HepG2 (cell line): ENCODE data around the gene TCFL5. TPM values are rescaled to one million over a fixed set of nuclear protein-coding genes. Genes with fewer than 3 reads are reported as not detected.

Experiments used
- BCL6 ChIP-seq: IDR thresholded peaks from 2 replicates; pipeline ENCODE4 v1.6.1; 2016; ENCODE audit warnings: missing genetic modification reagents, missing compliant biosample characterization
- HDAC1 ChIP-seq: sonication (generic); formaldehyde crosslinking; IDR thresholded peaks from 2 replicates; pipeline ENCODE4 v1.5.1; 2020; ENCODE audit warnings: mild to moderate bottlenecking, missing genetic modification reagents
- KDM6A ChIP-seq: IDR thresholded peaks from 2 replicates; pipeline ENCODE4 v1.6.1; 2016; ENCODE audit warnings: low read depth
- NKX3-1 ChIP-seq: sonication (generic); formaldehyde crosslinking; IDR thresholded peaks from 2 replicates; pipeline ENCODE4 v1.5.0; 2020; ENCODE audit warnings: missing genetic modification reagents
- RAD21 ChIP-seq: fragments of 450-650 bp; formaldehyde crosslinking; IDR thresholded peaks from 2 replicates; pipeline ENCODE4 v1.5.0; 2020; ENCODE audit warnings: mild to moderate bottlenecking
- SMC3 ChIP-seq: IDR thresholded peaks from 2 replicates; pipeline ENCODE4 v1.6.1; 2011; ENCODE audit warnings: low read length, improper control_type of control experiment
- SNAPC2 ChIP-seq: sonication (generic); formaldehyde crosslinking; IDR thresholded peaks from 2 replicates; pipeline ENCODE4 v1.8.1; 2022; ENCODE audit warnings: mild to moderate bottlenecking, missing genetic modification reagents
- ZNF329 ChIP-seq: sonication (generic); formaldehyde crosslinking; IDR thresholded peaks from 2 replicates; pipeline ENCODE4 v1.9.0; 2021; ENCODE audit warnings: low read depth, mild to moderate bottlenecking, missing genetic modification reagents
- ZNF709 ChIP-seq: sonication (generic); formaldehyde crosslinking; IDR thresholded peaks from 2 replicates; pipeline ENCODE4 v1.5.0; 2020; ENCODE audit warnings: mild to moderate bottlenecking, missing genetic modification reagents
- ZNF879 ChIP-seq: sonication (generic); formaldehyde crosslinking; IDR thresholded peaks from 2 replicates; pipeline ENCODE4 v1.8.1; 2023; ENCODE audit warnings: missing genetic modification reagents
- polyA plus RNA-seq, 8 experiments: library from polyadenylated mRNA; depleted of rRNA in 3 of 8; stranded (reverse) in 7 of 8; unstranded in 1 of 8; fragments of >200 nt; fragmentation: Illumina TruSeq in 4 of 8; extraction: Trizol in 4 of 8; gene quantifications; 2 replicates each; pipeline versions ENCODE4 v1.2.1 to v1.2.3, GENCODE V29; 2011 to 2016; ENCODE audit warnings: low read depth in 4 of 8, missing spikeins in 1 of 8, mixed read lengths in 1 of 8; ENCODE audit not compliant: insufficient read depth in 1 of 8
- total RNA-seq, 5 experiments: library from RNA; depleted of rRNA; stranded (reverse); fragments of >200 nt; fragmentation: Illumina TruSeq; extraction: Trizol; gene quantifications; 2 replicates each; pipeline ENCODE4 v1.2.3, GENCODE V29; 2016; ENCODE audit warnings: low read depth in 1 of 5
- TF ChIP-seq, protein P1 (sequence below): sonication (generic); formaldehyde crosslinking; IDR thresholded peaks from 2 replicates; pipeline ENCODE4 v1.8.0; 2023; ENCODE audit warnings: mild to moderate bottlenecking, missing genetic modification reagents
- TF ChIP-seq, protein P2 (sequence below): sonication (generic); formaldehyde crosslinking; IDR thresholded peaks from 2 replicates; pipeline ENCODE4 v1.4.0; 2020; ENCODE audit warnings: missing genetic modification reagents, mild to moderate bottlenecking, borderline replicate concordance
- TF ChIP-seq, protein P3 (sequence below): sonication (generic); formaldehyde crosslinking; conservative IDR thresholded peaks from 2 replicates; pipeline ENCODE4 v1.4.0; 2020; ENCODE audit warnings: missing genetic modification reagents
- TF ChIP-seq, protein P4 (sequence below): sonication (generic); formaldehyde crosslinking; IDR thresholded peaks from 2 replicates; pipeline ENCODE4 v1.5.0; 2020; ENCODE audit warnings: mild to moderate bottlenecking, low read depth, missing genetic modification reagents, borderline replicate concordance
- TF ChIP-seq, protein P5 (sequence below): IDR thresholded peaks from 2 replicates; pipeline ENCODE4 v1.6.1; 2016

The TCFL5 gene
- total and polyA plus RNA-seq, 2 of the 13 experiments (the other 11 are each of a cell fraction or from before 2014, with no cell fraction given), result 14.8 to 20.0 TPM

DNA sequence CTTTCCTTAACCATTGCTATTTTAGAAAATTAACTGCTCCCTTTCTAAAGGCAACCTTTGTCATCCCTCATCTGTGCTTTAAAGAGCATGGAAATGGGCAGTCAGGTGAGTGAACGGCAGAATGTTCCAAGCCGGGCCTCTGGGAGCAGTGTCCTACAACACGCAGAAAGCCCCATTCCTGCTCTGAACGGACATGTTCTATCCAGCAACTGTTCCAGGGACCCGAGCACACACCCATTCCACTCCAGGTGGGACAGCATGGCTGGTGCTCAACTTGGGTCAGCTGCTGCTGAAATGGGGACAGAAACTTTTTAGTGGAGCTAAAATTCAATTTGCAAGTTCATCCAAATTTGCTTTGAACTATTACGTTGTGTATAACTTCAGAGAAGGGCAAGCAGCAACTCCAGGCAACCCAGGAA is 38.0 kb upstream of the TCFL5 start (continued):
- TF ChIP-seq, protein P1, sequence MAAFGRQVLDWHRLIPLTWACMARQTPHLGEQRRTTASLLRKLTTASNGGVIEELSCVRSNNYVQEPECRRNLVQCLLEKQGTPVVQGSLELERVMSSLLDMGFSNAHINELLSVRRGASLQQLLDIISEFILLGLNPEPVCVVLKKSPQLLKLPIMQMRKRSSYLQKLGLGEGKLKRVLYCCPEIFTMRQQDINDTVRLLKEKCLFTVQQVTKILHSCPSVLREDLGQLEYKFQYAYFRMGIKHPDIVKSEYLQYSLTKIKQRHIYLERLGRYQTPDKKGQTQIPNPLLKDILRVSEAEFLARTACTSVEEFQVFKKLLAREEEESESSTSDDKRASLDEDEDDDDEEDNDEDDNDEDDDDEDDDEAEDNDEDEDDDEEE, result 0 out of 2 replicates have a peak, but pooled peaks have one; percentile 24
- peak; percentile 33; the same call in 1 of the 2 replicates for TF ChIP-seq SMC3
- TF ChIP-seq, protein P2, sequence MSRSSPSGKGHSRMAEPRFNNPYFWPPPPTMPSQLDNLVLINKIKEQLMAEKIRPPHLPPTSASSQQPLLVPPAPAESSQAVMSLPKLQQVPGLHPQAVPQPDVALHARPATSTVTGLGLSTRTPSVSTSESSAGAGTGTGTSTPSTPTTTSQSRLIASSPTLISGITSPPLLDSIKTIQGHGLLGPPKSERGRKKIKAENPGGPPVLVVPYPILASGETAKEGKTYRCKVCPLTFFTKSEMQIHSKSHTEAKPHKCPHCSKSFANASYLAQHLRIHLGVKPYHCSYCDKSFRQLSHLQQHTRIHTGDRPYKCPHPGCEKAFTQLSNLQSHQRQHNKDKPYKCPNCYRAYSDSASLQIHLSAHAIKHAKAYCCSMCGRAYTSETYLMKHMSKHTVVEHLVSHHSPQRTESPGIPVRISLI, result no peak
- peak; percentile 78; the same call in 1 of the 2 replicates for TF ChIP-seq ZNF709 (CRISPR knock-in tag)
- 0 out of 2 replicates have a peak, but pooled peaks have one; percentile 11 for TF ChIP-seq ZNF879 (CRISPR knock-in tag)
- TF ChIP-seq, protein P3, sequence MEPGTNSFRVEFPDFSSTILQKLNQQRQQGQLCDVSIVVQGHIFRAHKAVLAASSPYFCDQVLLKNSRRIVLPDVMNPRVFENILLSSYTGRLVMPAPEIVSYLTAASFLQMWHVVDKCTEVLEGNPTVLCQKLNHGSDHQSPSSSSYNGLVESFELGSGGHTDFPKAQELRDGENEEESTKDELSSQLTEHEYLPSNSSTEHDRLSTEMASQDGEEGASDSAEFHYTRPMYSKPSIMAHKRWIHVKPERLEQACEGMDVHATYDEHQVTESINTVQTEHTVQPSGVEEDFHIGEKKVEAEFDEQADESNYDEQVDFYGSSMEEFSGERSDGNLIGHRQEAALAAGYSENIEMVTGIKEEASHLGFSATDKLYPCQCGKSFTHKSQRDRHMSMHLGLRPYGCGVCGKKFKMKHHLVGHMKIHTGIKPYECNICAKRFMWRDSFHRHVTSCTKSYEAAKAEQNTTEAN, result 0 out of 2 replicates have a peak, but pooled peaks have one; percentile 19
- 0 out of 2 replicates have a peak, but pooled peaks have one; percentile 2 for TF ChIP-seq BCL6 (CRISPR knock-in tag)
- TF ChIP-seq, protein P4, sequence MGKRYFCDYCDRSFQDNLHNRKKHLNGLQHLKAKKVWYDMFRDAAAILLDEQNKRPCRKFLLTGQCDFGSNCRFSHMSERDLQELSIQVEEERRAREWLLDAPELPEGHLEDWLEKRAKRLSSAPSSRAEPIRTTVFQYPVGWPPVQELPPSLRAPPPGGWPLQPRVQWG (CRISPR knock-in tag), result peak; percentile 37; the same call in 1 of the 2 replicates
- TF ChIP-seq, protein P5, sequence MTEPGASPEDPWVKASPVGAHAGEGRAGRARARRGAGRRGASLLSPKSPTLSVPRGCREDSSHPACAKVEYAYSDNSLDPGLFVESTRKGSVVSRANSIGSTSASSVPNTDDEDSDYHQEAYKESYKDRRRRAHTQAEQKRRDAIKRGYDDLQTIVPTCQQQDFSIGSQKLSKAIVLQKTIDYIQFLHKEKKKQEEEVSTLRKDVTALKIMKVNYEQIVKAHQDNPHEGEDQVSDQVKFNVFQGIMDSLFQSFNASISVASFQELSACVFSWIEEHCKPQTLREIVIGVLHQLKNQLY (CRISPR knock-in tag), result no peak
- 0 out of 2 replicates have a peak, but pooled peaks have one; percentile 42 for TF ChIP-seq HDAC1
- TF ChIP-seq NKX3-1 (CRISPR knock-in tag), result no peak
- peak; percentile 46; the same call in 1 of the 2 replicates for TF ChIP-seq RAD21 (CRISPR knock-in tag)
- TF ChIP-seq ZNF329 (CRISPR knock-in tag), result no peak
- TF ChIP-seq SNAPC2 (CRISPR knock-in tag), result 0 out of 2 replicates have a peak, but pooled peaks have one; percentile 9
- TF ChIP-seq KDM6A (CRISPR knock-in tag), result no peak
